Raji (cell line): Measurements from ENCODE around the gene C20orf204.
A peak's percentile ranks its signal among the peaks of the same experiment; 100 is the strongest.

Experiments used
- POLR2A ChIP-seq: IDR thresholded peaks from 2 replicates; pipeline ENCODE4 v1.6.1; 2011; ENCODE audit warnings: low read depth, low read length, control low read depth; ENCODE audit not compliant: insufficient read depth

C20orf204 gene

GRCh38 chr20:64037199-64037497 is 1.2 kb downstream of the C20orf204 start:
- no peak for TF ChIP-seq POLR2A

DNA sequence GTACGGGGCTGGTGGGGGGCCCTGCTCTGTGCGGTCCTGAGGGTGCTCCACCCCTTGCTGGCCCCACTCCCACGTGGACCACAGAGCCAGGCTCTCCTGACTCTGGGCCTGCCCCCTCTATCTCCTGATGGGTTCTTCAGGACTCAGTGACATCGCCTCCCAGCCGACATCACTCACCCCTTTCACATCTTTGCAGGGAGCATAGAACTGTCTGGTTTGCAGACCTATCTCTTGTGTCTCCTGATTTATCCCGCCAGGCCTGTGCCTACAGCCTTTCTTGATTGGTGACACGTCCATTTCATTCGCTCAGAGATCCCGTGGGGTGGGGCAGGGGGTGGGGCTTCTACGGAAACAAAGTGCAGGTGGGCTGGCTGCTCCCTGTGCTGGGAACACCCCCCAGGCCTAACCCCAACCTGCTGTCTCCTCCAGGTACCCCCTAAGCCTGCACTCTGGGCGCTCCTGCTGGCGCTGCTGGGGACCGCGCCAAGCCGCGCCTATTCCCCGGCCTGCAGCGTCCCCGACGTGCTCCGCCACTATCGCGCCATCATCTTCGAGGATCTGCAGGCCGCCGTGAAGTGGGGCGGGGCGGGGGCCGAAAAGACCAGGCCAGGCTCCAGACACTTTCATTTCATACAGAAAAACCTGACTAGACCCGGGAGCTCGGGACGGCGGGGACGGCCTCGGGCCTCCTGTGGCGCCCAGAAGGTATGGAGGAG is 1.7 kb downstream of the C20orf204 start:
- no peak for TF ChIP-seq POLR2A

GRCh38 chr20:64038224-64038564 is 2.2 kb downstream of the C20orf204 start:
- no peak for TF ChIP-seq POLR2A

GRCh38 chr20:64038565-64039292 is 2.7 kb downstream of the C20orf204 start:
- TF ChIP-seq POLR2A = peak; percentile 50

DNA sequence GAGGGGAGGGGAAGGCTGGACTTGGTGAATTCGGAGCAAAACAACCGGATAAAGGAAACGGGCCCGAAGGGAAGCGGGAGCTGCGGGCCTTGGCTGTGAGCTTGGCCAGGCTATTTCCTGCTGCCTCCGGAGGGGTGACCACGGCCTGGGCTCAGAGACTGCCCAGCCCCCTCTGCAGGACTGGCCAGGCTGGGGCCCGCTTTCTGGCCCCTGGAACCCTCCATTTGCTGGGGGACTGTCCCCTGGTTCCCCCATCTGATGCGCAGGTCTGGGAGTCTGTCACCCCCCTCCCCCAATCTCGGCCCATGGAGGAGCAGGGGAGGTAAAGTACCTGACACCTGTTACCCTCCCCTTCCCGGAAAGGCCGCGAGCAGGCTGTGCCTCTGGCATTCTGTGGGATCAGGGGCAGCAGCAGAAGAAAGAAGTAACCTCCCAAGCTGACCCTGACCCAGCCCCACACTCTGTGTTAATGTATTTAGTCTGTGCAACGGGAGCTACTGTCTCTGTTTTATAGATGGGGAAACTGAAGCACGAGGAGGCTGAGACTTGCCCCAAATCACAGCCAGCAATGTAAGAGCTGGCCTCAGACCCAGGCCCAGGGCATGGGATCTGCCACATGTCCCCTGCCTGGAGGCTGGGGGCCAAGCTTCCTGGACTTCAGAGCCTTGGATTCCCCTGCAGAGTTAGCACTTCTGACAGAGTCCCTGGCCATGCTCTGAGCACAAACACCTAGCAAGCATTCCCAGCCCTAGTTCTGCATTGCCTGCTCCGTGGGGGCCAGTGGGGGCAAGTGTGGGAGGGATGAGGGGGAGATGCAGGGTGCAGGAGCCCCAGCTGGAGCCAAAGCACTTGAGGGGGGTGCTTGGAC is 3.5 kb downstream of the C20orf204 start:
- TF ChIP-seq POLR2A = no peak

DNA sequence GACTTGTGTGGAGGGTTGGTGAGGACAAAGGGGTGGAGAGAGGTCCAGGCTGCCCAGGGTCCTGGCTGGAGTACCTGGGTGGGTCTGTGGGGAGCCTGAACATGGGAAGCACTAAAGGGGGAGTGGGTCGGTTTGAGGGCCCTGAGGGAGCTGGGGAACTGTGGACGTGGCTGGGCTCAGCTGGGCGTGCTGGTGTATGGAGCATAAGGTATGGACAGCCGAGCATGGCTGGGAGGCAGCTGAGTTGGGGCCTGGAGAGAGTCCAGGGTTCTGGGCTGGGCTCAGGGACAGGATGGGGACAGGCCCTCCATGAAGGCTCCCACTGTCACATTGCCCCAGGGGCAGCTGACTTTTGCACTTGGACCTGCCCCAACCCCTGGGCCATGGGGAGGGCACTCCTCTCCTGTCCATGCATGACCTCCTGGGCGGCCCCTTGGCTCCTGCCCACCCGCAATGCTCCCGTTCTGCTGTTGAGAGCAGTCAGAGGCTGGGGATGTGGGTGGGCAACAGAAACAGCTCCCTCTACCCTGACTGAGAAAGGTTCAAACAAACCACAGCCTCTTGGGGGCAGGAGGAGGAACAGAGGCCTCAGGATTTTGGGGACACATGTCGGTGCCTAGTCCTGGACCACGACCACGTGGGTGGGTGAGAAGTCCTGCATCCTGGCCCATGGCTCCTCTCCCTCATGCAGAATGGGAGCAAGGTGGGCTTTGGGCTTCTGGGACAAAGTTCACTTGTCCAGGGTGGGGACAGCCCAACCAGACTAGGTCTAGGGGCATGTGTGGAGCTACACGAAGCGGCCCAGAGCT is 4.5 kb downstream of the C20orf204 start:
- no peak for TF ChIP-seq POLR2A

DNA sequence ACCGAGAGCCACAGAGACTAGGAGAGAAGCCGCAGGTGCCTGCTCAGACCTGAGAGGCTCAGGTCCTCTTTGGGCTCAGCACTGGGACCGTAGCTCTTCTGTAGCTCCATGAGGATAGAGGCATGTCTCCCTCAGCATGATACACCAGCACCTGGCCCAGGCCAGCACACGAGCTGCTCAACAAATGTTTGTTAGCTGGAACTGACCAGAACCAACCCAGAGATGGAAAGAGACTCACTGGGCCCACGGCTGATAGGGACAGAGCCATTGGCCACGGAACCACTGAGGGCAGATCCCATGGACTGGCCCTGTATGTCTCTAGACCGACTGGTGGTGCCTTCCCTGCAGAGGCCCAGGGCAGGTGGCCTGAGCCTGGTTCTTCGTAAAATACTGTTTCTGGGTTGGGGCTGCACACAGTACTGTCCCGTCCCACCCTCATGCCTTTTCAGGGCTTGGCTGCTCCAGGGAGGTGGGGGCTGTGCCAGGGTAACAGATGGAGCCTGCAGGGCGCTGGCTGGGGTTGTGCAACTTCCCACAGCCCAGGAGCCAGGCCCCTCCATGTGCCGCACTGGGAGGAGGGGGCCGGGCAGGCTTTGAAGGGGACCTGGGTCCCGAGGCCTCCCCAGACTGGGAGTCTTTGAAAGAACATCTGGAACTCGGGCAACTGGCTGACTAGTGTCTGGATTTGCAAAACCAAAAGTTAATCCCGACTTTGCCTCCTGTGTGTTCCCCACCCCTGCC is 5.2 kb downstream of the C20orf204 start:
- TF ChIP-seq POLR2A = no peak

GRCh38 chr20:64041781-64042053 is 5.7 kb downstream of the C20orf204 start:
- no peak for TF ChIP-seq POLR2A

DNA sequence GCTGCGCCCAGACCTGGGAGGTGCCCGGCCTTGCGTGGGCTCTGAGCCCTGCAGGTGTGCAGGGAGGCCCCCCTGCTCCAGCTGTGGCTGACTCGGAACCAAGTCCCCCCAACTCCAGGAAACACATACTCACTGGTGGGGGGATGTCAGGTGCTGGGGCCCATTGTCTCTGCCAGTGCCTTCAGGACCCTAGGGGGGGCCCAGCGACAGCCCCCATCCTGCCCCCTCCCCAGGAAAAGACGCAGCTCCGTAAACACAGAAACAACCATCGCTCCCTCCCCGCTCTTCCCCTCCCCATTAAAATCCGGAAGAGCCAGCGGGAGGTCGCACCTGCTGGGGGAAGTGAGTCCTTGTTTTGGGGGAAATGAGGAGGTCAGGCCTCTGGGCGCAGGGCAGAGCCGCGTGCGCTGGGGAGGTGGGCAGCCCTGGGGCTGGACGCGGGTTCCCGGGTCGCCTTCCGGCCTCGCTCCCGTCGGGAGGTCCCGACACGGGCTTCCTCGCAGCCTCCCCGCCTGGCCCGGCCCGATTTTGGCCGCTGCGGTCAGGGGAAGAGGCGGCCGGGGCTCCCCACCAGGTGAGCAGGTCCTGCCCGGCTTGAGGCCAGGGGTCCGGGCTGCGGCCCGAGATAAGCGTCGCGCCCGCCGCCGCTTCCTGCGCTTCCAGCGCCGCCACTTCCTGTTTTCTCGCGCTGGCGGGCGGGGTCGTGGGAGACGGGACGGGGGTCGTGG is 6.2 kb downstream of the C20orf204 start:
- no peak for TF ChIP-seq POLR2A

DNA sequence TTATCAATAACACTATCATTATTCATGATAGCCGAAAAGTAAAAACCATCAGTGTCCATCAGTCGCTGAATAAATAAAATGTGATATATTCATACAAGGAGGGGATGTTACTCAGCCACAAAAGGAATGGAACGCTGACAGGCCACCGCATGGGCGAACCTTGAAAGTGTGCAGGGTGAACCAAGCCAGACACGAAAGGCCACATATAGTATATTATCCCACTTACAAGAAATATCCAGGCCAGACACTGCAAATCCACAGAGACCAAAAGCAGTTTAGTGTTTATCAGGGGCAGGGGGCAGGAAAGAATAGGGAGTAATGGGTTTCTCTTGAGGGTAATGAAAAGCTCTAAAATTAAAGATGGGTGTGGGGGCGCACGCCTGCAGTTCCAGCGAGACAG is 7.8 kb downstream of the C20orf204 start:
- TF ChIP-seq POLR2A = no peak

- TF ChIP-seq POLR2A = no peak
Observed at GRCh38 chr20:64044484-64045247, 8.7 kb downstream of the C20orf204 start.

DNA sequence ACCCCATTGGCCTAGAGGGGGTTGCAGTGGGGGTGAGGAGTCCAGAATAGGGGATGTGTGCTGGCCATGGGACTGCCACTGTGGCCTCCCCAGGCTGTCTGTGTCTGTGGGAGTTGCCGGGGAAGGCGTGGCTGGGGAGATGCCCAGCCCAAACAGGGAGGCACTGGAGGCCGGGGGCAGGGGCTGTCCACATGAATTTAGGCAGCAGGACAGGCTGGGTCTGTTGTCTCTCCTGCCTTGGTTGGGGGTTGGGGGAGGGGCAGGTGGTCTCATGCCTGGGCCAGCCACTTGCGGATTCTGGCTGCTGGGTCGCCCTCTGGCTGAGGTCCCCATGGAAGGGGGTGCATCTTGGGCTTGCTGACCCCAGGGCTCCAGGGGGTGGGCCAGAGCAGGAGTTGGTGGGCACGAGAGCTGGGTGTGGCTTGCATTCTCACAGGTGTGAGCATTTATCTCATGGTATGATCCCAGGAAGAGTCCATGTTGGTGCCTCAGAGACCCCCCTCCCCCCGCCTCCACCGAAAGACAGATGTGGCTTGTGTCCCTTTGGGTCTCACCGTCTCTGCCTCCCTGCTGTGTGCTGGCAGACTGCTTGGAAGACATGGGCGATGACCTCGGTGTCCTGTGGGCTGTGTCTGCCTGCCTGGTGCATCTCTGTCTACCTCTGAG is 9.5 kb downstream of the C20orf204 start:
- no peak for TF ChIP-seq POLR2A

- no peak for TF ChIP-seq POLR2A
Observed at GRCh38 chr20:64047046-64047389, 11.0 kb downstream of the C20orf204 start.
